Mucosa of stomach (tissue), 1 donor: ENCODE measurements around the gene RPS5.

Experiments
- H3K27me3 ChIP-seq: one replicate; pipeline ENCODE4 v1.7.0; 2013; ENCODE audit warnings: mild to moderate bottlenecking, low read length; ENCODE audit not compliant: control insufficient read depth, insufficient read depth
- H3K36me3 ChIP-seq: one replicate; pipeline ENCODE4 v1.7.0; 2013; ENCODE audit warnings: low read length; ENCODE audit not compliant: control insufficient read depth, insufficient read depth
- H3K4me1 ChIP-seq: one replicate; pipeline ENCODE4 v1.7.0; 2013; ENCODE audit warnings: mild to moderate bottlenecking, low read length; ENCODE audit not compliant: control insufficient read depth, insufficient read depth
- H3K4me3 ChIP-seq: one replicate; pipeline ENCODE4 v1.7.0; 2013; ENCODE audit warnings: low read length
- H3K9ac ChIP-seq: one replicate; pipeline ENCODE4 v1.7.0; 2013; ENCODE audit warnings: mild to moderate bottlenecking, low read length, moderate library complexity
- H3K9me3 ChIP-seq: one replicate; pipeline ENCODE4 v1.7.0; 2013; ENCODE audit warnings: mild to moderate bottlenecking, low read length, moderate library complexity; ENCODE audit not compliant: control insufficient read depth
- donor health status: Pancreatic carcinoma.

The RPS5 gene

GRCh38 chr19:58380662-58381459 lies 6.2 kb upstream of the RPS5 start, which contains the start of gene ZNF837:
TSS of gene ZNF837 (minus strand) at chr19:58381030. CDS start at chr19:58369332, 11,698 bp downstream.
- Histone ChIP-seq H3K9ac (peak within 1 kb of the TSS; percentile 80), H3K36me3 (no peaks in the 10 kb centered on the region), H3K4me3 (peak within 1 kb of the TSS; percentile 34), H3K4me1 (peaks cover 24% of the 10 kb centered on the region), H3K9me3 (no peaks in the 10 kb centered on the region), H3K27me3 (no peaks in the 10 kb centered on the region)

- no peaks in the 10 kb centered on the region for H3K36me3 ChIP-seq
- H3K4me1 ChIP-seq: peaks cover 30% of the 10 kb centered on the region
- no peaks in the 10 kb centered on the region for H3K9me3 ChIP-seq
- peak overlapping the region; percentile 34 for H3K4me3 ChIP-seq
- H3K27me3 ChIP-seq: no peaks in the 10 kb centered on the region
- H3K9ac ChIP-seq: peak overlapping the region; percentile 80
Observed at GRCh38 chr19:58381460-58382212, 5.4 kb upstream of the RPS5 start.

- Histone ChIP-seq H3K9ac (no peak overlapping the region), H3K36me3 (no peaks in the 10 kb centered on the region), H3K9me3 (no peaks in the 10 kb centered on the region), H3K4me1 (peaks cover 37% of the 10 kb centered on the region), H3K4me3 (no peak overlapping the region), H3K27me3 (no peaks in the 10 kb centered on the region)
Observed at GRCh38 chr19:58382997-58383603, 4.0 kb upstream of the RPS5 start.

- Histone ChIP-seq H3K4me3 (peak overlapping the region; percentile 79), H3K27me3 (no peaks in the 10 kb centered on the region), H3K9me3 (no peaks in the 10 kb centered on the region), H3K4me1 (peaks cover 34% of the 10 kb centered on the region), H3K9ac (peak overlapping the region; percentile 92), H3K36me3 (no peaks in the 10 kb centered on the region)
Observed at GRCh38 chr19:58385313-58385890, 1.7 kb upstream of the RPS5 start.

- H3K9me3 ChIP-seq: no peaks in the 10 kb centered on the region
- peak overlapping the region; percentile 79 for H3K4me3 ChIP-seq
- peaks cover 34% of the 10 kb centered on the region for H3K4me1 ChIP-seq
- no peaks in the 10 kb centered on the region for H3K27me3 ChIP-seq
- peak overlapping the region; percentile 92 for H3K9ac ChIP-seq
- no peaks in the 10 kb centered on the region for H3K36me3 ChIP-seq
Observed at GRCh38 chr19:58385891-58386575, 1.0 kb upstream of the RPS5 start.

- Histone ChIP-seq H3K27me3 (no peaks in the 10 kb centered on the region), H3K4me3 (peak overlapping the region; percentile 79), H3K4me1 (peaks cover 23% of the 10 kb centered on the region), H3K36me3 (no peaks in the 10 kb centered on the region), H3K9me3 (no peaks in the 10 kb centered on the region), H3K9ac (peak overlapping the region; percentile 92)
Observed at GRCh38 chr19:58387338-58388174, 487 bp downstream of the RPS5 start.

- Histone ChIP-seq H3K4me3 (peak overlapping the region; percentile 79), H3K9ac (no peak overlapping the region), H3K9me3 (no peaks in the 10 kb centered on the region), H3K36me3 (peaks cover 6% of the 10 kb centered on the region), H3K4me1 (peaks cover 23% of the 10 kb centered on the region), H3K27me3 (no peaks in the 10 kb centered on the region)
Observed at GRCh38 chr19:58388175-58388526, 1.1 kb downstream of the RPS5 start.

GRCh38 chr19:58392945-58393724 lies 6.1 kb downstream of the RPS5 start:
- peaks cover 8% of the 10 kb centered on the region for H3K36me3 ChIP-seq
- H3K4me1 ChIP-seq: peaks cover 12% of the 10 kb centered on the region
- H3K9me3 ChIP-seq: no peaks in the 10 kb centered on the region
- H3K27me3 ChIP-seq: peaks cover 24% of the 10 kb centered on the region
- no peak overlapping the region for H3K4me3 ChIP-seq
- H3K9ac ChIP-seq: no peak overlapping the region

- no peaks in the 10 kb centered on the region for H3K9me3 ChIP-seq
- H3K27me3 ChIP-seq: peaks cover 25% of the 10 kb centered on the region
- H3K9ac ChIP-seq: no peak overlapping the region
- H3K4me3 ChIP-seq: no peak overlapping the region
- H3K4me1 ChIP-seq: peaks cover 11% of the 10 kb centered on the region
- H3K36me3 ChIP-seq: peaks cover 8% of the 10 kb centered on the region
Observed at GRCh38 chr19:58393725-58394033, 6.6 kb downstream of the RPS5 start.

- no peak overlapping the region for H3K4me3 ChIP-seq
- peaks cover 8% of the 10 kb centered on the region for H3K36me3 ChIP-seq
- peaks cover 25% of the 10 kb centered on the region for H3K27me3 ChIP-seq
- H3K4me1 ChIP-seq: peaks cover 11% of the 10 kb centered on the region
- no peaks in the 10 kb centered on the region for H3K9me3 ChIP-seq
- H3K9ac ChIP-seq: no peak overlapping the region
Observed at GRCh38 chr19:58394821-58395219, 7.8 kb downstream of the RPS5 start.
